DMS53 treated with DMSO at 0.1 percent for 48 hours (cell line): ENCODE data around the gene NCOA1.
"Not testable (repeated sequence)": the region's sequence is repeated elsewhere in the genome, so short reads cannot be mapped to it uniquely, and the experiment has no call there.

Experiments used
- DNase-seq: peaks from one replicate; lab custom pipeline; 2025; ENCODE audit not compliant: unreplicated experiment; lab: John Stamatoyannopoulos, UW

The NCOA1 gene

DNA sequence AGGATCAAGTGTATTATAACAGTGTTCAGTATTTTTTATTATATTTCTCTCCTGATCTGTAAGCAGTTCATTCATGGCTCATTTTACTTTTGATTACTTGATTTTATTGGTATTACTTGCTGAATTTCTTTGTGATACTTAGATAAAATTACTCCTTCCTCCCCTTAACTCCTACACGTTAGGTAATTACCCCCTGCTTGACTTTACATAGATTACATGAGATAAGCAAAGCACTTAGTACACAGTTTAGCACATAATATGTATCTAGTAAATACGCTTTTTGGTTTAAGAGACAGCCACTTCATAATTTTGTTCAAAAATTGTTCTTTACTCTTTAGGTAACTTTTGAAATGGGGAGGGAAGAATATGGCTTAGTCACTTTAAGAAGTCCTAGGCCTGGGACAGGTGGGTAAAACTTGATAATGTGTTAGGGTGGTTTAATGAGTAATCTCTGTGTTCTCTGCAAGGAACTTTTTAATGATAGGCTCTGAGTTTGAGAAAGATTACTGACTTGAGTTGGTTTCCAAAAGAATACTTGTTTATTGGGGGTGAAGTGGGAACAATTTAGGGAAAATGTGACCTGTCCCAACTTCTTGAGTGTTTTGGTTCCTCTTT is 80.9 kb downstream of the NCOA1 start:
- DNase-seq, result no peak

DNA sequence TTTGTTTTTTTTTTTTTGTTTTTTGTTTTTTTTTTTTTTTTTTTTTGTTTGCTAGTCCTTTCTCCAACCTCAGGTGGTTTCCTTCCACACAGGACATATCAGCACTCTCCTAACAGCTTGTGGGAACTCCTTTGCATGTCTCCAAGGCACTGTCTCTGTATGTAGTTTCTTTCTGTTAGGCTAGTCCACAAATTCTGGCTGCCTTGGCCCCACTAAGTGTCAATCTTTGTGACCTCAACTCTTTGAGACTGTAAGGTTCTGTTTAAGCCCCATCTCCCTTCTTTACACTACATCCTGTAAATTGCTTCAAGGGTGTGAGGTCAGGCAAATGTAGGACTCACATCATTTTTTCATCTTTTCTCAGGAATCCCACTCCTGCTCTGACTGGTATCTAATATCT is 85.1 kb downstream of the NCOA1 start:
- no peak for DNase-seq

- DNase-seq, result no peak
Measured at GRCh38 chr2:24576617-24577016, 85.6 kb downstream of the NCOA1 start.

- no peak for DNase-seq
Measured at GRCh38 chr2:24577481-24577880, 86.4 kb downstream of the NCOA1 start.

DNA sequence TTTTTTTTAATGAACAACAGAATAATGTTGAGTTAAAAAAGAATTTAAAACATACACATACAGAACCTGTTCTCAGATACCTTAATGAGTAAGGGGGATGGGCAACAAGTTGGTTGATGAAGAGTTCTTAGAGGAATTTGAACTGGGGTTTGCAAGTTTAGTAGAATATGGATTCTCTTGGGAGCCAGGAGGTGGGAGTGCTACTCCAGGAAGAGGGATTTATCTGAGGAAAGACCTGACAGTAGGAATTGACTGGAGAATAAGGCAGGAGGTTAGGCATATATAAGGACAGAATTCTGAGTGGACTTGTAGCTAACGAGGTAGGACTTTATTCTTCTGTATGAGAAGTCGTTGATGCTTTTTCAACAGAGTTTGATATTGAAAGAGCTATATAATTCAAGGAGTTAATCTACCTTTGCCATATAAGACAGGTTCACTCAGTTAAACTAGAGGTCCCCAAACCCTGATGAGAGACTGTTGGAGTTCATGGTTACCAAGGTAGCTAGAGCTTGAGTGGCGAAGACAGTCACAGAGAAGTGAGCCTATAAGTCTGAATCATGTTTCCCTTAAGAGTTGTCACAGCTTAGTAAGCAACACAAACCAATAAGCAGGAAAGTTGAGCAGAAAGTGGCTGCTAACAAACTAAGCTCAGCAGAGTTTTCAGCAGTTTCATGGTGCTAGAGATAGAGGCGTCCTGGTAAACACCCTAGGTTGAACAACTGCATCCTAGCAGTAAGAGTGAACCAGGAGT is 88.2 kb downstream of the NCOA1 start:
- no peak for DNase-seq

DNA sequence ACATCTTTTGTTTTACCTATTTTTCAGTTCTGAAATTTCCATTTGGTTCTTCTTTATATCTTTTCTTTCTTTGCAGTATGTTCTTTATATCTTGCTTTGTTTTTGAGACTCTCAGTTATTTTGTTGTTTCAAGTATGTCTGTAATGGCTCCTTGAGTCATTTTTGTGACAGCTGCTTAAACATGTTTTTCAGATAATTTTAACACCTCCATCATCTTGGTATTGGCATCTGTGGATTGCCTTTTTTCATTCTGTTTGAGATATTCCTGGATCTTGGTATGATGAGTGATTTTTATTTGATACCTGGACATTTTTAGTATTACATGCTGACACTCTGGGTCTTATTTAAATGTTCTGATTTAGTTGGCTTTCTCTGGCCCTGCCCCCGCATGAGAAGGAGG is 89.5 kb downstream of the NCOA1 start:
- DNase-seq, result no peak

DNA sequence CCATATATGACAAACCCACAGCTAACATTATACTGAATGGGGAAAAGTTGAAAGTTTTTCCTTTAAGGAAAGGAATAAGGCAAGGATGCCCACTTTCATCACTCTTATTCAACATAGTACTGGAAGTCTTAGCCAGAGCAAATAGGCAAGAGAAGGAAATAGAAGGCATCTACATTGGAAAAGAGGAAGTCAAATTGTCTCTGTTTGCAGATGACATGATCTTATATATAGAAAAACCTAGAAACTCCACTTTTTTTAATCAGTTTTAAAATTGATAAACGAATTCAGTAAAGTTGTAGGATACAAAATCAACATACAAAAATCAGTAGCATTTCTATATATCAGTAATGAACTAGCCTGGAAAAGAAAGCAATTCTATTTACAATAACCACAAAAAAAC is 90.9 kb downstream of the NCOA1 start:
- not testable (repeated sequence) for DNase-seq

GRCh38 chr2:24586955-24587354 is 95.9 kb downstream of the NCOA1 start:
- no peak for DNase-seq

GRCh38 chr2:24588294-24588693 is 97.2 kb downstream of the NCOA1 start:
- no peak for DNase-seq

GRCh38 chr2:24592441-24593100 is 101.5 kb downstream of the NCOA1 start:
- no peak for DNase-seq

GRCh38 chr2:24594283-24594682 is 103.2 kb downstream of the NCOA1 start:
- DNase-seq, result no peak

DNA sequence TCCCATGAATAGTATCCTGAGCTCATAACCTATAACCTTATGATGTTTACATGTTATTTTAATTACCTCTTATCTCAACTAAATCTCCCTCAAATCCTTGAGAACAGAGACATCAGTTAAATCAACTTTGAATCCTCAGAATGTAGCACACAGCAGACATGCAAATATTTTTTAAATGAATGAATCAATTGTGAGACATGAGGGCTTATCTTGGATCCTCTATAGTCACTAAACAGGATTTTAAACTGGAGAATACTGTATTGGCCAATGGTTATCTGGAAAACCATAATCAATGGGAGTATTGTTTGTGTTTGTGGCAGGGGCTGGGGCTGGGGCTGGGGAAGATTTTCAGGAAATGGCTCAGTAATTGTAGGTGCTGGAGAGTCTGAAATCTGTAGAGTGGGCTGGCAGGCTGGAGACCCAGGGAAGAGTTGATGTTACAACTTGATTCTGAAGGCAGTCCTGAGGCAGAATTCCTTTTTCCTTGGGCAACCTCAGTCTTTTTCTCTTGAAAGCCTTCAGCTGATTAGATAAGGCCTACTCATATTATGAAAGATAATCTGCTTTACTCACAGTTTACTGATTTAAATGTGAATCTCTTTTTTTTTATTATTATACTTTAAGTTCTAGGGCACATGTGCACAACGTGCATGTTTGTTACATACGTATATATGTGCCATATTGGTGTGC is 106.3 kb downstream of the NCOA1 start:
- no peak for DNase-seq

DNA sequence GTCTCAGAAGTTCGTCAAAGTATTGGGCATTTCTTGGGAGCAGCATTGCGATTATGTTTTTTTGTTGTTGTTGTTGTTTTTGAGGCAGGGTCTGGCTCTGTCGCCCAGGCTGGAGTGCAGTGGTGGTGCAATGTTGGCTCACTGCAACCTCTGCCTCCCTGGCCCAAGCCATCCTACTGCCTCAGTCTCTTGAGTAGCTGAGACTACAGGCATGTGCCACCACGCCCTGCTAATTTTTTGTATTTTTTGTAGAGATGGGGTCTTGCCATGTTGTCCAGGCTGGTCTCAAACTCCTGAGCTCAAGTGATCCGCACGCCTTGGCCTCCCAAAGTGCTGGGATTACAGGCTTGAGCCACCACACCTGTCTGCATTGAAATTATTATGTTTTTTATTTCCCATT is 109.1 kb downstream of the NCOA1 start:
- not testable (repeated sequence) for DNase-seq

- DNase-seq, result no peak
Measured at GRCh38 chr2:24611631-24612030, 120.6 kb downstream of the NCOA1 start.

DNA sequence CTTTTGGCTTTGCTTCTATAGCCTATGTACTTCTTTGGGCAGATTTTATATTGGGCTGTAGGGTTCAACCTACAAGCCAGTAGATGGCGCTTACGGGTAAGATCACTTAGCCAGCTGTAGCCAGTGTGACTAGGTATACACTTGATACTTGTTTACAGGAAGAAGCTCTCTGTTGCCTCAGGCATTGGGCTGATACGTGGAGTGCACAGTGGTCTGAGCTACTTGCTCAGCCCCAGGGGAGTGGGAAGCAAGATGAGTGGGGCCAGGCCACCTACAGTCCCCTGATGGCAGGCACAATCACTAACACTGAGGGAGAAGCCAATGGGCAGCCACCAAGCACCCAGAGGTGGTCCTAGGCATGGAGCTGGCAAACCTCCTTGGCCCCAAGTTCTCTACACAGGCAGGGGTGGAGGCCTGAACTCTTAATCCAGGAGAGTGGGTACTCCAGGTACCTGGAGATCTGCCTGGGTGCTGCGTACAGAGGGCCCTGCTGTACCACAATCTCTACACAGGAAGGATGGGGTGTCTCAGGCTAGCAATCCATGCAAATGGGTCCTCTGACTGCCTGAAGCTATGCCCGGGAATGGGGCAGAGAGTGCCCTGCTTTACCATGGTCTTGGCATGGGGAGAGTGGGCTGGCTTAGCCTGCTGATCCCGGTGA is 122.2 kb downstream of the NCOA1 start:
- DNase-seq, result peak; percentile 83

DNA sequence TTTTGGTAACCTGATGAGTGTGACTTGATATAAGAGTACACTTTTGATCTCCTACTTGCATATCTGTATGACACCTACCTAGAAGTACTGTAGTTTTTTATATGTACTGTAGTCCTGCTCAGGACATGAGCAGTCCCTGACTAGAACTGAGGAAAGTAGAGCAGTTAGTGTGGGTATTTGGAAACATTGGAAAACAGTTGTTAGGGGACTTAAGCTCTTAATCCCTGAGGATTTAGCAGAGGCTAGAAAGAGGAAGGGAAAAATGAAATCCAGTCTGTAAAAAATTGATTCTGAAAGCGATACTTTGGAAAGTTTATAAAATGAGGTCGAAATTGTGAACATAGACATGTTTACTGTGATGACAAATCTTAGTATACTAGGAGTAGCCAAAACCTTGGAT is 125.6 kb downstream of the NCOA1 start:
- DNase-seq, result no peak

- no peak for DNase-seq
Measured at GRCh38 chr2:24617424-24617823, 126.4 kb downstream of the NCOA1 start.

- no peak for DNase-seq
Measured at GRCh38 chr2:24618144-24618543, 127.1 kb downstream of the NCOA1 start.

GRCh38 chr2:24618680-24619079 is 127.6 kb downstream of the NCOA1 start:
- DNase-seq, result no peak

GRCh38 chr2:24620936-24621335 is 129.9 kb downstream of the NCOA1 start:
- DNase-seq, result no peak
